ENCODE measurements around the gene PDE3A. TPM values are rescaled to one million over a fixed set of nuclear protein-coding genes. Genes with fewer than 3 reads are reported as not detected.

PDE3A gene
- total and polyA plus RNA-seq, 10 of the 15 experiments (the other 5 are each of a cell fraction or from before 2014, with no cell fraction given), result 0.01 to 2.6 (median 1.5) TPM

DNA sequence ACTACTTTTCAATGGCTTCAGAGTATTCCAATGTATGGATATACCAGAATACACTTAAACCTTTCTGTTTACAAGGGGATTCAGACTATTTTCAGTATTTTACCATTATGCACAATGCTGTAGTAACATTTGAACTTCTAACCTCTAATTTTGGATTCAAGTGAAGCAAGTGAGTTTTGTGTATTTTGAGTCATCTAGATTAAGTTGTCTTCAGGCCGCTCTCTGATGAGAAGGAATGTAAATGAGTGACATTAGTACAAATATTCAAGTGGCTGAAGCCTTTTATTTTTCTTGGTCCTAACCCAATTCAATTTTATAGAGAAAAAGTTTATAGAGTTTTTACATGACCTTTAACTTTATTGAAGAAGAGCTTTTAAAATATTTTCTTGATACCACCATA is 125.6 kb downstream of the PDE3A start (continued):
- TF ChIP-seq, protein P1, sequence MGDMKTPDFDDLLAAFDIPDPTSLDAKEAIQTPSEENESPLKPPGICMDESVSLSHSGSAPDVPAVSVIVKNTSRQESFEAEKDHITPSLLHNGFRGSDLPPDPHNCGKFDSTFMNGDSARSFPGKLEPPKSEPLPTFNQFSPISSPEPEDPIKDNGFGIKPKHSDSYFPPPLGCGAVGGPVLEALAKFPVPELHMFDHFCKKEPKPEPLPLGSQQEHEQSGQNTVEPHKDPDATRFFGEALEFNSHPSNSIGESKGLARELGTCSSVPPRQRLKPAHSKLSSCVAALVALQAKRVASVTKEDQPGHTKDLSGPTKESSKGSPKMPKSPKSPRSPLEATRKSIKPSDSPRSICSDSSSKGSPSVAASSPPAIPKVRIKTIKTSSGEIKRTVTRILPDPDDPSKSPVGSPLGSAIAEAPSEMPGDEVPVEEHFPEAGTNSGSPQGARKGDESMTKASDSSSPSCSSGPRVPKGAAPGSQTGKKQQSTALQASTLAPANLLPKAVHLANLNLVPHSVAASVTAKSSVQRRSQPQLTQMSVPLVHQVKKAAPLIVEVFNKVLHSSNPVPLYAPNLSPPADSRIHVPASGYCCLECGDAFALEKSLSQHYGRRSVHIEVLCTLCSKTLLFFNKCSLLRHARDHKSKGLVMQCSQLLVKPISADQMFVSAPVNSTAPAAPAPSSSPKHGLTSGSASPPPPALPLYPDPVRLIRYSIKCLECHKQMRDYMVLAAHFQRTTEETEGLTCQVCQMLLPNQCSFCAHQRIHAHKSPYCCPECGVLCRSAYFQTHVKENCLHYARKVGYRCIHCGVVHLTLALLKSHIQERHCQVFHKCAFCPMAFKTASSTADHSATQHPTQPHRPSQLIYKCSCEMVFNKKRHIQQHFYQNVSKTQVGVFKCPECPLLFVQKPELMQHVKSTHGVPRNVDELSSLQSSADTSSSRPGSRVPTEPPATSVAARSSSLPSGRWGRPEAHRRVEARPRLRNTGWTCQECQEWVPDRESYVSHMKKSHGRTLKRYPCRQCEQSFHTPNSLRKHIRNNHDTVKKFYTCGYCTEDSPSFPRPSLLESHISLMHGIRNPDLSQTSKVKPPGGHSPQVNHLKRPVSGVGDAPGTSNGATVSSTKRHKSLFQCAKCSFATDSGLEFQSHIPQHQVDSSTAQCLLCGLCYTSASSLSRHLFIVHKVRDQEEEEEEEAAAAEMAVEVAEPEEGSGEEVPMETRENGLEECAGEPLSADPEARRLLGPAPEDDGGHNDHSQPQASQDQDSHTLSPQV (IDR thresholded peaks at IDR 0.05), result no peak
- TF ChIP-seq SMARCA5 (IDR thresholded peaks at IDR 0.05) (no peak), CBX5 (IDR thresholded peaks at IDR 0.05; ENCODE audit: low read depth) (no peak), EP300 (IDR thresholded peaks at IDR 0.05; ENCODE audit: borderline replicate concordance in 1 of 2, control insufficient read depth in 1 of 2, low read depth in 2 of 2, low read length in 2 of 2) (no peak), HDAC2 (IDR thresholded peaks at IDR 0.05) (no peak), CHD1 (IDR thresholded peaks at IDR 0.05; ENCODE audit: low read depth, low read length) (no peak), CHD4 (IDR thresholded peaks at IDR 0.05) (no peak), RELA (IDR thresholded peaks at IDR 0.05; ENCODE audit: borderline replicate concordance, partially characterized antibody) (no peak), ZNF384 (IDR thresholded peaks at IDR 0.05; ENCODE audit: borderline replicate concordance, low read depth, low read length) (no peak), ZNF24 (IDR thresholded peaks at IDR 0.05) (no peak)
- TF ChIP-seq, protein P2, sequence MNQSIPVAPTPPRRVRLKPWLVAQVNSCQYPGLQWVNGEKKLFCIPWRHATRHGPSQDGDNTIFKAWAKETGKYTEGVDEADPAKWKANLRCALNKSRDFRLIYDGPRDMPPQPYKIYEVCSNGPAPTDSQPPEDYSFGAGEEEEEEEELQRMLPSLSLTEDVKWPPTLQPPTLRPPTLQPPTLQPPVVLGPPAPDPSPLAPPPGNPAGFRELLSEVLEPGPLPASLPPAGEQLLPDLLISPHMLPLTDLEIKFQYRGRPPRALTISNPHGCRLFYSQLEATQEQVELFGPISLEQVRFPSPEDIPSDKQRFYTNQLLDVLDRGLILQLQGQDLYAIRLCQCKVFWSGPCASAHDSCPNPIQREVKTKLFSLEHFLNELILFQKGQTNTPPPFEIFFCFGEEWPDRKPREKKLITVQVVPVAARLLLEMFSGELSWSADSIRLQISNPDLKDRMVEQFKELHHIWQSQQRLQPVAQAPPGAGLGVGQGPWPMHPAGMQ (IDR thresholded peaks at IDR 0.05; ENCODE audit: borderline replicate concordance), result no peak
- TF ChIP-seq, protein P3, sequence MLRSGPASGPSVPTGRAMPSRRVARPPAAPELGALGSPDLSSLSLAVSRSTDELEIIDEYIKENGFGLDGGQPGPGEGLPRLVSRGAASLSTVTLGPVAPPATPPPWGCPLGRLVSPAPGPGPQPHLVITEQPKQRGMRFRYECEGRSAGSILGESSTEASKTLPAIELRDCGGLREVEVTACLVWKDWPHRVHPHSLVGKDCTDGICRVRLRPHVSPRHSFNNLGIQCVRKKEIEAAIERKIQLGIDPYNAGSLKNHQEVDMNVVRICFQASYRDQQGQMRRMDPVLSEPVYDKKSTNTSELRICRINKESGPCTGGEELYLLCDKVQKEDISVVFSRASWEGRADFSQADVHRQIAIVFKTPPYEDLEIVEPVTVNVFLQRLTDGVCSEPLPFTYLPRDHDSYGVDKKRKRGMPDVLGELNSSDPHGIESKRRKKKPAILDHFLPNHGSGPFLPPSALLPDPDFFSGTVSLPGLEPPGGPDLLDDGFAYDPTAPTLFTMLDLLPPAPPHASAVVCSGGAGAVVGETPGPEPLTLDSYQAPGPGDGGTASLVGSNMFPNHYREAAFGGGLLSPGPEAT (IDR thresholded peaks at IDR 0.05; ENCODE audit: low read depth), result no peak
- TF ChIP-seq, protein P4, sequence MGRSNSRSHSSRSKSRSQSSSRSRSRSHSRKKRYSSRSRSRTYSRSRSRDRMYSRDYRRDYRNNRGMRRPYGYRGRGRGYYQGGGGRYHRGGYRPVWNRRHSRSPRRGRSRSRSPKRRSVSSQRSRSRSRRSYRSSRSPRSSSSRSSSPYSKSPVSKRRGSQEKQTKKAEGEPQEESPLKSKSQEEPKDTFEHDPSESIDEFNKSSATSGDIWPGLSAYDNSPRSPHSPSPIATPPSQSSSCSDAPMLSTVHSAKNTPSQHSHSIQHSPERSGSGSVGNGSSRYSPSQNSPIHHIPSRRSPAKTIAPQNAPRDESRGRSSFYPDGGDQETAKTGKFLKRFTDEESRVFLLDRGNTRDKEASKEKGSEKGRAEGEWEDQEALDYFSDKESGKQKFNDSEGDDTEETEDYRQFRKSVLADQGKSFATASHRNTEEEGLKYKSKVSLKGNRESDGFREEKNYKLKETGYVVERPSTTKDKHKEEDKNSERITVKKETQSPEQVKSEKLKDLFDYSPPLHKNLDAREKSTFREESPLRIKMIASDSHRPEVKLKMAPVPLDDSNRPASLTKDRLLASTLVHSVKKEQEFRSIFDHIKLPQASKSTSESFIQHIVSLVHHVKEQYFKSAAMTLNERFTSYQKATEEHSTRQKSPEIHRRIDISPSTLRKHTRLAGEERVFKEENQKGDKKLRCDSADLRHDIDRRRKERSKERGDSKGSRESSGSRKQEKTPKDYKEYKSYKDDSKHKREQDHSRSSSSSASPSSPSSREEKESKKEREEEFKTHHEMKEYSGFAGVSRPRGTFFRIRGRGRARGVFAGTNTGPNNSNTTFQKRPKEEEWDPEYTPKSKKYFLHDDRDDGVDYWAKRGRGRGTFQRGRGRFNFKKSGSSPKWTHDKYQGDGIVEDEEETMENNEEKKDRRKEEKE (IDR thresholded peaks at IDR 0.05), result no peak
- TF ChIP-seq, protein P5, sequence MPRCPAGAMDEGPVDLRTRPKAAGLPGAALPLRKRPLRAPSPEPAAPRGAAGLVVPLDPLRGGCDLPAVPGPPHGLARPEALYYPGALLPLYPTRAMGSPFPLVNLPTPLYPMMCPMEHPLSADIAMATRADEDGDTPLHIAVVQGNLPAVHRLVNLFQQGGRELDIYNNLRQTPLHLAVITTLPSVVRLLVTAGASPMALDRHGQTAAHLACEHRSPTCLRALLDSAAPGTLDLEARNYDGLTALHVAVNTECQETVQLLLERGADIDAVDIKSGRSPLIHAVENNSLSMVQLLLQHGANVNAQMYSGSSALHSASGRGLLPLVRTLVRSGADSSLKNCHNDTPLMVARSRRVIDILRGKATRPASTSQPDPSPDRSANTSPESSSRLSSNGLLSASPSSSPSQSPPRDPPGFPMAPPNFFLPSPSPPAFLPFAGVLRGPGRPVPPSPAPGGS (IDR thresholded peaks at IDR 0.05; ENCODE audit: borderline replicate concordance, insufficient read depth, low read depth, low read length, poor library complexity, severe bottlenecking), result no peak
